Measurements from ENCODE around the gene ZNF780B. TPM values are rescaled to one million over a fixed set of nuclear protein-coding genes. Genes with fewer than 3 reads are reported as not detected.

Gene ZNF780B
- total RNA-seq, 1 donor from 2014 or later: 27.5 TPM

GRCh38 chr19:40033989-40034560 lies 22.0 kb downstream of the ZNF780B start:
- no peak for ATAC-seq
- H3K4me3 ChIP-seq: no peak overlapping the region
- no peak for TF ChIP-seq CTCF (IDR thresholded peaks at IDR 0.05)
- intact Hi-C loops (cut with DNase I): no loop called here
- no peak overlapping the region for H3K27ac ChIP-seq
- no peaks in the 10 kb centered on the region for H3K36me3 ChIP-seq
- peaks cover 75% of the 10 kb centered on the region for H3K9me3 ChIP-seq
- no peaks in the 10 kb centered on the region for H3K27me3 ChIP-seq
- DNase-seq: no peak
- no peaks in the 10 kb centered on the region for H3K4me1 ChIP-seq

GRCh38 chr19:40026597-40026970 lies 29.4 kb downstream of the ZNF780B start:
- no peak overlapping the region for H3K4me3 ChIP-seq
- H3K4me1 ChIP-seq: no peaks in the 10 kb centered on the region
- ATAC-seq (no peak), DNase-seq (no peak)
- TF ChIP-seq CTCF (IDR thresholded peaks at IDR 0.05): no peak
- H3K36me3 ChIP-seq: no peaks in the 10 kb centered on the region
- H3K27me3 ChIP-seq: no peaks in the 10 kb centered on the region
- peaks cover 80% of the 10 kb centered on the region for H3K9me3 ChIP-seq
- intact Hi-C loops (cut with DNase I): no loop called here
- H3K27ac ChIP-seq: no peak overlapping the region

- no peaks in the 10 kb centered on the region for H3K36me3 ChIP-seq
- H3K27ac ChIP-seq: no peak overlapping the region
- peaks cover 80% of the 10 kb centered on the region for H3K9me3 ChIP-seq
- H3K27me3 ChIP-seq: no peaks in the 10 kb centered on the region
- no peak overlapping the region for H3K4me3 ChIP-seq
- H3K4me1 ChIP-seq: no peaks in the 10 kb centered on the region
- intact Hi-C loops (cut with DNase I): no loop called here
- DNase-seq (no peak), ATAC-seq (no peak)
- TF ChIP-seq CTCF (IDR thresholded peaks at IDR 0.05): no peak
These were observed 30.0 kb downstream of the ZNF780B start for GRCh38 chr19:40025938-40026596.

GRCh38 chr19:40023969-40024368 lies 32.1 kb downstream of the ZNF780B start:
- no peak for TF ChIP-seq CTCF (IDR thresholded peaks at IDR 0.05)
- ATAC-seq (no peak), DNase-seq (no peak)
- Histone ChIP-seq H3K4me1 (no peaks in the 10 kb centered on the region), H3K36me3 (no peaks in the 10 kb centered on the region), H3K4me3 (no peak overlapping the region), H3K9me3 (peaks cover 64% of the 10 kb centered on the region), H3K27ac (no peak overlapping the region), H3K27me3 (no peaks in the 10 kb centered on the region)
- intact Hi-C loops (cut with DNase I): no loop called here

- intact Hi-C loops (cut with DNase I): no loop called here
- H3K36me3 ChIP-seq: peaks cover 17% of the 10 kb centered on the region
- peaks cover 49% of the 10 kb centered on the region for H3K9me3 ChIP-seq
- TF ChIP-seq CTCF (IDR thresholded peaks at IDR 0.05): no peak
- no peak overlapping the region for H3K4me3 ChIP-seq
- ATAC-seq (no peak), DNase-seq (no peak)
- H3K27ac ChIP-seq: no peak overlapping the region
- no peaks in the 10 kb centered on the region for H3K4me1 ChIP-seq
- no peaks in the 10 kb centered on the region for H3K27me3 ChIP-seq
These were observed 42.0 kb downstream of the ZNF780B start for GRCh38 chr19:40013991-40014390.

Measured in upper lobe of right lung (tissue), 1 donor.